Activated T-cell treated with anti-CD3 and anti-CD28 coated beads, Interleukin-2, amount 50 U/mL, for 48 hours (primary cell): ENCODE data around the gene ARHGDIG.
"Not testable (repeated sequence)": the region's sequence is repeated elsewhere in the genome, so short reads cannot be mapped to it uniquely, and the experiment has no call there.

Experiments
- DNase-seq, 2 experiments: peaks; one replicate each; pipeline ENCODE4 v3.0.0-alpha.2; 2020

The ARHGDIG gene

DNA sequence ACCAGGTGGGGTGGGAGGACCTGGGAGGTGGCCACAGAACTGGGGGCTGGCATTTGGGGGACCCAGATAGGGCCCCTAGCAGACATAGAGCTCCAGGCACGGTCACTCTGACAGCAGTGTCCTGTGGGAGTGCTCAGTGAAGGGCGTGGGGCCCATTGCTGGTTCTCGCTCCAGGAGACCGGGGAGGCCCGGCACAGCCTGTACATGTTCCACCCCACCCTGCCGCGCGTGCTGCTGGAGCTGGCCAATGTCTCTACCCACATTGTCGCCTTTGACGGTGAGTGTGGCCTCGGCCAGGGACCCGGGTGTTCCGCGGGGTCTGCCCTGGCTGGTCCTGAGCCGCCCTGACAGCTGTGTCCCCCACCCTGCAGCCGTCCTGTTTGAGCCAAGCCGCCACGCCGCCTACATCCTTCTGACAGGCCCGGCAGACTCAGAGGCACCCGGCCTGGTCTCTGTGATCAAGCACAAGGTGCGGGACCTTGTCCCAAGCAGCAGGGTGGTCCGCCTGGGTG is 15.9 kb upstream of the ARHGDIG start:
- no peak for DNase-seq

DNA sequence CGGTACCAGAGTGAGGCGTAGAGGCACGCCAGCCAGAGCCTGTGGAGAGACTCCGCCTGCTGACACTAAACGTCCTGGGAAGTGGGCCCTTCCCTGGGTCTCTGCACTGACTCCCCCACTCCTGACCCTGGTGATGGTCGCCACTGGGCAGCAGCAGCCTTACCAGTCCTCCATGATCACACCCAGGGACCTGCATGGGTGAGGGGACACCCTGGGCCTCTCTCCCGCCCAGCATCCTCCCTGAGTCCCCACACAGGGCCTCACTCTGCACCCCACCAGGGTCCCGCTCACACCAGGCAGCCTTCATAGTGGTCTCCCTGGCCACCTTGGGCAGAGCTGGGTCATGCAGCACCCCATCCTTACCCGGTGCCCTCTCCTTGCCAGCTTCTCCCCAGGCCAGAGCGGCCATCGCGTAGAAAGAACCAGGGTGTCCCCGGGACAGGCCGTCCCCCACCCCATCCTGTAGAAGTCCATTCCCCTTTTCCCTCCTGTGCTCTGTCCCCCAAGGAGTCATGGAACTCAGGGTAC is 15.3 kb upstream of the ARHGDIG start:
- DNase-seq, result no peak

DNA sequence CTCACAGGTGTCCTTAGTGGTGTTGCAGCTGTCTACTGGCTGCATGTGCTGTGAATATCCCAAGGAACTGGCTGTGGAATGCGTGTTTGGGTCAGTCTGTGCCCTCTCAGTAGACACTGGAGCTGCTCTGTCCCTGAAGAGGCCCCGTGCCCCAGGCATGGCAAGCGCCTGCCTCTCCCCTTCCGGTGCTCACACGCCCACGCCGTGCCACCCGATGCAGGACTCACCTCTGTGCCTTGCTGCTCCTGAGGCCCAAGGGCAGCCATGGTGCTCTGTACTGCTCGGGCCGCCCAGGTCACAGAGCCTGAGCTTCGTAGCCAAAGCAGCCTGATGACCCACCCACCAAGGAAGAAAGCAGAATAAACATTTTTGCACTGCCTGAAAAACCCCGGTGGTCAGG is 14.7 kb upstream of the ARHGDIG start:
- DNase-seq, result no peak

DNA sequence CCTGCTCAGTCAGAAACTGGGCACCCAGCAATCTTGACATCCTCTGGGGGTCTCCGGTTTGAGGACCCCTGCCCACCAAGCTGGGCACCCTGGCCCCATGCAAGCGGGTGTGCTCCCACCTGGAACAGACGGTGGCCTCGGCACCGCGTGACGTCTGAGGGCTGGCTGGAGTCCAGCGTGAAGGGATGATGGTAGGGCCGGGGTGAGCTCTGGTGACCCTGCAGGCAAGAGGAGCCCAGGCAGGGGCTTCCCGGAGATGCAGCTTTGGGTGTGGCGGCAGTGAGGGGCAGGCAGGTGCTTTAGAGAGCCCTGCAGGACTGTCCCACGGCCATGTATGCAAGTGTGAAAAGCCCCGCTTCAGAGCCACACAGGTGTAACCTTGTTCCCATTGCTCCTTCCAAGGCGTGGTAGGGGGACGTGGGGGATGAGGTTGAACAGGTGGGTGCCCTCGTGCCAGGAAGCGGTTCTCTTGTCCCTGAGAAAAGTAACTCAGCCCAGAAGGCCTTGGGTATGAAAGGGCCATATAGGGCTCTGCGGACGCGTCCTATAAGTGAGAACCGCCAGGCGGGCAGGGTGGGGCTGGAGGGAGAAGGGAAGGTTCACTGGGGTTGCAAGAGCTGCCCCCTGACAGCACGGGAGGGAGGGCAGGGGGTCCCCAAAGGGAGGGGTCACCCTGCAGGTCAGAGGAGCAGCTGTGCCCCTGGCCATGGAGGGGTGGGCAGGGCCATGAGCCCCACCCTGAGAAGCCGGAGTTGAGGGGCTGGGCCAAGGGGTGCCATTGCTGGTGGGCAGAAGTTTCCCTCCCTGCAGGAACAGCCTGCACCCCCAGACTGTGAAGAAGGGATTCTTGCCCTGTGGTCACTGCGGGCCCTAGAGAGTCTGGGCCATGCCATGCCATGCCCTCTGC is 13.9 kb upstream of the ARHGDIG start:
- DNase-seq, result no peak

DNA sequence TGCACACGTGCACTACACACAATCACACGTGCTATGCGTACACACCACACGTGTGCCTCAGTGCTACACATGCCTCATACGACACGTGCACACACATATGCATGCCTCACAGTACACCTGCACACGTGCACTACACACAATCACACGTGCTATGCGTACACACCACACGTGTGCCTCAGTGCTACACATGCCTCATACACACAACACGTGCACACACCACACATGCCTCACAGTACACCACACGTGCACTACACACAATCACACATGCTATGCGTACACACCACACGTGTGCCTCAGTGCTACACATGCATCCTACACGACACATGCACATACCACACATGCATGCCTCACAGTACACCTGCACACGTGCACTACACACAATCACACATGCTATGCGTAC is 12.8 kb upstream of the ARHGDIG start:
- DNase-seq, result not testable (repeated sequence)

DNA sequence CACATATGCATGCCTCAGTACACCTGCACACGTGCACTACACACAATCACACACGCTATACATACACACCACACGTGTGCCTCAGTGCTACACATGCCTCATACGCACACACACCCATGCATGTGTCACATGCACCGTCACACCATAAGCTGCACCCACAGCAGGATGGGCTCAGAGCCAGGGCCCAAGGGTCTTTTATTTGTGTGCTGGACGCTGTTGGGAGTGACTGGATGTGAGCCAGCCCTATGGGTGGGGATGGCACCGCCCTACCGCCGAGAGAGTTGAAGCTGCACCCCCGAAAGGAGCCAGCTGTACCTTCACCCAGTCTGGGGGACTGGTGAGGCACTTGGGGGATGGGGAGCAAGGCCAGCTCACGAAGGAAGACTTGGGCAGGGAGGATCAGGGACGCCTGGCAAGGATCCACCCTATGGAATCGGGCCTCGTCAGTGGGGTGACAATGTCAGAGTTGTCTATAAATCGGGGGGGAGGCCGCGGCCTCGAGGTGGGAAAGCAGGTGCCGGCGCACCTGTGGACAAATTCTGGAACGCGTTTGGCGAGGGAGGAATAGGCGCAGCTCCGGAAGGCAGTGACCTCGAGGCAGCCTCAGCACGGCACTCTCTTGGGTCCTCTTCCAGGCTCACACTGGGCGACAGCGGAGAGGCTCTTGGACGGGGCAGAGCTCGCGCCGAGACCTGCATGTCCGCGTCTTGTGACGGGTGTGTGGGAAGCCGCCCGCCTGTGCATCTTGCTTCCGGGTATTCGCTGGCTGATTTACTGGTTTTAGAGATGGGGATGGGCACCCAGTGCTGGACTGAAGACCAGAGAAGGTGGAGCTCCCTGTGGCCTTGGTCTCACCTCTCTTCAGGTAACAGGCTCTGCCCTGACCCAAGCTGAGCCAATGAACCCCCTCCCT is 12.0 kb upstream of the ARHGDIG start:
- DNase-seq, result no peak

DNA sequence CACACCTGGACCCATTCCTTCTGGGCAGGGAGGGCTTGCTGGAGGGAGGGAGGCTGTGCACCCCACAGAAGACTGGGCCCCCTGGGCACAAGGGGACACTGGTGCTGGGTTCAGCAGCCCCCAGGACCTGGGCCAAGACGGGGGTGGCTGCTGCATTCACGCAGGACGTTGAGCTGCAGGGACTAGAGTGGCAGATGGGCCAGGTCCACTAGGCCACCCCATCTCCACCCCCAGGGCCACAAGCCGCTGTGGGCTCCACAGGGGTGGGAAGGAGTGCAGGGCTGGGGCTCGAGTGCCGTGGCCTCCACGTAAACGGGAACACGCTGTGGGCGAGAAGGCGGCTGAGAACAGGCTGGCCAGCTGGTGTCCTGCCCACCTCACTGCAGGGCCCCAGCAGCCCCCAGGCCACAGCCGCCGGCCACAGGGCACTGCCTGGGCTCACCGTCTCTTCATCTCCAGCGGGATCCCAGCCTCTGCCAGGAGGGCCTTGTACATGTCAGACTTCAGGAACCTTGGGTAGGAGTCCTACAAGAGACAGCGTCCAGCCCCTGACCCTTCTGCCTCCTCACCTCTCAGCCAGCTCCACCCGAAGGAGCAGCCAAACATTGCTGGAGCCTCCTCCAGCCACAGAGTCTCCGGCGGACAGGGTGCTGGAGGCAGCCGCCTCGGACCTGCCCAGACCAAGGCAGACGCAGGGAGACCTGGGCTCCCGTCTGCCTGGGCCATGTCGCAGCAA is 11.2 kb upstream of the ARHGDIG start:
- DNase-seq, result no peak

DNA sequence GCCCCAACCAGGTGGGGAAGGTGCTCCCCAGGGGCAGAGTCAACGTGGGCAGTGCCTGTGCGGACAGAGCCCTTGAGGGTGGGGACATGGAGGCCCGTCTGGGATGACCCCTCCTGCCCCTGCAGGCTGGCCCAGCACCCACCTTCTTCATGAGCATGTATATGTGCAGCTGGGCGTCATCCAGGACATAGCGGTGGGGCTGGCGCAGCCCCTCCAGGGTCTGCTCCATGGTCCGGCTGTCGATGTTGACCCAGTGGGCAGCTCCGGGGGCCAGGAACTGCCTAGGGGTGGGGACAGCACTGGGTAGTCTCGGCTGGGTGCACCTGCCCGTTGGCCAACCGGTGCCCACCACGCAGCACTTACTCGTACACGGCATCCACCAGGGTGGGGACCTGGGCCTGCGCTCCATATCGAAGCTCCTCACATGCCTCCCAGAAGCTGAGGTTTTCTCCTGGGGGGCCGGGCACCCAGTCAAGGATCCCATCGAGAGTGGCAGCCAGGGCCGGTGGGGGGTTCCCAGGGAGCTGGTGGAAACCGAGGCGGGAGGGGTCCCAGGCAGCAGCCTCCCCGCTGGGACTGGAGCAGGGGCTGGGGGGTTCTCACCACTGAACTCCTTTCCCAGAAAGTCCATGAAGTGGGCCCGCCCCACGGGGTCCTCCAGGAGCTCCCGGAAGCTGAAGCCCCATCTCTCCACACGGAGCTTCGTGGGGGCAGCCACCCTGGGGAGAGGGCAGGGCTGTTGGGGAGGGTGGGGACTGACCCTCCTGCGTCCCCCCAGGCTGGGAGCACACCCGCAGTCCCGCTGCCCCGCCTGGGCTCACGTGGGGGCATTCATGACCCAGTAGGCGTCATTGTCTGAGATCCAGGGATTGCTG is 9.8 kb upstream of the ARHGDIG start:
- DNase-seq, result no peak

DNA sequence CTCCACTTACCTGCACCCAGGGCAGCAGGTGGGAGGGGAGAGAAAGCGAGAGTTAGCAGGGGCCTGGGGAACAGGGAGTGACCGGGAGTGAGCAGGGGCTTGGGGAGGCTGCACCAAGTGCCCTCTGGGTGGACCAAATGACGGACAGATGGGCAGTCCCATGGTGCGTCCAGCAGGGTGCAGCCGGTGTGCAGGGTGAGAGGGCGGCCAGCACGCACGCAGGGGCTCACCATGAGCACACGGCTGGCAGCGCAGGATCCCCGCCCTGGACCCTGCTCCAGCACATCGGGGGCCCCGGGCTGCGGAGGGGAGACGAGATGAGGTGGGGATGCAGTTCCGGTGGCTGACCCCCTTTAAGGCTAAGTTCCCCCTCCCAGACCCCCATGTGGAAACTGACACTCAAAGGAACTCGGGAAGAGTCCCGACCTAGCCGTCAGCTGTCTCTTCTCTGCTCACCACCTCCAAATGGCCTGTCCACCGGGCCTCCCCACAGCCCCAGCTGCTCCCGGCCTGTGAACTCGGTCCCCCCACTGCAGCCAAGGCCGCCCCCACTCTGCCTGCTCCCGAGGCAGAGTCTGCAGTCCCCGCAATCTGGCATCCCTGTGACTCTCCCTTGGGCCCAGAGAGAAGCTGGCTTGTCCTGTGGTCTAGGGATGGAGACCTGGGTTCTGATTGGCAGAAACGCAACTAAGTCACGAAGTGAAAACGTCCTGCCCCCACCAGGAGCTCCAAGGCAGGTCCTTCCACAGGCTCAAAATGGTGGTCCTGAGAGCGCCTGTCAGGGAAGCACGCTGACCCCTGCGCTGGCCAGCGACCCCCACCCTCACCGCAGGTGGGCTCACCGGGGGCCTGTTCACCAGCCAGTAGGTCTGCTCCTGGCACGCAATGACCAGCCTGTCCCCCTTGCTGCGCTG is 7.5 kb upstream of the ARHGDIG start:
- no peak for DNase-seq

DNA sequence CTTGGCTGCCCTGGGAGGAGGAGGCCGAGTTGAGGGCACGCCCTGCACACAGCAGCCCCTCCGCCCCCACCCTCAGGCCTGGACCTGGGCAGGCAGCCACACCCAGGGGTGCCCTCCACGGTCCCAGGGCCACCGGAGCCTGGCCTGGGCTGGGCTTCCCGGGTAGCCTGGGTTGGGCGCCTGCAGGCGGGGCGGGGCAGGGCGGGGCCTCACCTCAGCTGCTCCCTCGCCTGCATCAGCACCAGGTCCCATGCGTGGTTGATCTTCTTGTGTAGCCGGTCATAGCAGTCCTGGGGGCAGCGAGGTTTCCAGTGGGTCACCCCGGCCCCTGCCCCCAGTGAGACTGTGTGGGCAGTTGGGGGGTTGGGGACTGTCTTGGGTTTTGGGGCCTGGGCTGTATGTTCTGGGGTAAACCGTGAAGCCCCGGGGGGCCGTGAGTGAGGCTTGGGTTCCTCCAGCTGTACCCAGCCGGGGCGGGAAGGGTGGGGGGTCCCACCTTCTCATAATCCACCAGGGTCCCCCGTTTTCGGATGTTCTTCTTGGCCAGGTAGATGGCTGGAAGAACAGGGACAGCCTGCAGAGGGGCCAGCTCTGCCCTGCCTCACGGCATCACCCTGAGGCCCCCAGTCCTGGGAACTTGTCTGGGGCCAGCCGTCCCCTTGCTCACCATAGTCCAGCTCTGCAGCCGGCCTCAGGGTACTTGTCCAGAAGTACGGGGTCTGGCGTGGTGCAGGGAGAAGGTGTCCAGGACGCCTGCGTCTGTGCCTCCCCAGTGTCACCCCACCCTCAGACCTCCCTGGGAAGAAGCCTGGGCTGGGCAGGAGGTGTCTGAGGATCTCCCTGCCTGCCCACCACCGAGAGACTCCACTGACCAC is 6.6 kb upstream of the ARHGDIG start:
- DNase-seq, result no peak

DNA sequence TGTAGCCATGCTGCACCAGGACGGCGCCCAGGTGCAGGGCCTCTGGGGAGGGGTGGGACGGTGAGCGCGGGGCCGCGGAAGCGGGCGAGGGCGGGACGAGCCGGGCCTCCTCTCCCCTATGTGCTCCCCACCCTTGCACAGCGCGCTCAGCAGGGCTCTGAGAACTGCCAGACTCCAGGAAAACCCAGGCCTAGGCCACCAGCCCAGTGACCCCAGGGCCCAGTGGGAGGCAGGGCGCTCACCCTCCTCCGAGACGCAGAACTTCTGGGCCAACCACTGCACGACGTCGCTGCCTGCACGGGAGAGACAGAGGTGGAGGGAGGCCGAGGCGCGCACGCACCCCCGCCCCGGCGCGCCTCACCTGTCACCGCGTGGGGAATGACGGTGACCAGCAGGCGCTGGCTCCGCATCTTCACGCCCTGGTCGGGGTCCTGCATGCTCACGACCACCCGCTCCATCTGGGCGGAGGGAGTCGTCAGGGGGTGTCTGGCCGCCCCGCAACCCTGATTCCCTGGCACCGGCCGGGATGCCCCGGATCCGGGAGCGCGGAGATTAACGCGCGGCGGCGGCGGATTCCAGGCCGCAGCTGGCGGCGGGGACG is 5.2 kb upstream of the ARHGDIG start:
- DNase-seq, result peak; percentile 36 to 46

DNA sequence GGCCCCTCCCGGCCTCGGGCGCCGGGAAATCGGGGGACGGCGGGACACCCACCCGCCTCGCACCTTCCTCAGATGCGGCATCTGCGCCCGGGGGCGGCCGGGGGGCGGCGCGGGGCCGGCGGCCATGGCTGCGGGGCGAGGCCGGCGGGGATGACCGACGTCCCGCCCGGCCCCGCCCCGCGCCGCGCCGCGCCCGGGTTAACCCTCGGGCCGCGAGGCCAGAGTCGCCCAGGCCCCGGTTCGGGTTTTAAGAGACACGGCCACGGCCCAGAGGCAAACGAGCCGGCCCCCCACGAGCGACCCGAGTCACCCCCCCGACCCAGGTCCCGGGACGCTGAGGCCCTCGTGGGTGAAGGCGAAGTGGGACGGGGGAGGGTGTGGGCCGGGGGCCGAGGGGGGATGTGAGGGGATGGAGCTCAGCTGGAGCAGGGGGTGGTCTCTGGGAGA is 4.6 kb upstream of the ARHGDIG start, which contains the start of gene RGS11:
RGS11 (minus strand) TSS at position 159 of the 447 bp plus-strand sequence; CDS start at position 126, 33 bp downstream.
- no peak for DNase-seq

DNA sequence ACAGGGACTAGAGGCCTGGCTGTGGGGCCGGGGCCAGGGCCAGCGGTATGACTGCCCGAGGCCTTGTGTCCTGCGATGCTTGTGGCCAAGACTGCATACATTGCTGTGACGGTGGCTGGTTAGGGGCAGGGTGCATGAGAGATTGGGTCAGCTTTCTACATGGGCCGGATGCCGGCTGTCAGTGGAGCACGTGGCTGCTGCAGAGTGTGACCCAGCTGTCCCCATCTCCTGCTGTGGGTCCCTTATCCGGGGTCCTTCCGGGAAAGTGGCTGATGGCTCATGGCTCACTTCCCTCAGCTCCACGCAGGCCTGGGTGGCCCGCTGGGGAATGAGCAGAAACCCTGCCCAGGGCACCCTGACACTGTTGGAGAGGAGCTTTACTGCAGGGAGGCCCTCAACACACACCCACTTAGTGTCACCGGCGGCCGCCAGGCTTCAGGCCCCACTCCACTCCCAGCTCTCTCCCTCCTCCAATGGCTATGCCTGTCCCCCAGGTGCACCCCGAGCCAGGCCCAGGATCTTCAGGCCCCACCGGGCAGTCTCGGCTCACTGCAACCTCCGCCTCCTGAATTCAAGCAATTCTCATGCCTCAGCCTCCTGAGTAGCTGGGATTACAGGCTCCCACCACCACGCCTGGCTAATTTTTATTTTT is 3.8 kb upstream of the ARHGDIG start:
- no peak for DNase-seq

DNA sequence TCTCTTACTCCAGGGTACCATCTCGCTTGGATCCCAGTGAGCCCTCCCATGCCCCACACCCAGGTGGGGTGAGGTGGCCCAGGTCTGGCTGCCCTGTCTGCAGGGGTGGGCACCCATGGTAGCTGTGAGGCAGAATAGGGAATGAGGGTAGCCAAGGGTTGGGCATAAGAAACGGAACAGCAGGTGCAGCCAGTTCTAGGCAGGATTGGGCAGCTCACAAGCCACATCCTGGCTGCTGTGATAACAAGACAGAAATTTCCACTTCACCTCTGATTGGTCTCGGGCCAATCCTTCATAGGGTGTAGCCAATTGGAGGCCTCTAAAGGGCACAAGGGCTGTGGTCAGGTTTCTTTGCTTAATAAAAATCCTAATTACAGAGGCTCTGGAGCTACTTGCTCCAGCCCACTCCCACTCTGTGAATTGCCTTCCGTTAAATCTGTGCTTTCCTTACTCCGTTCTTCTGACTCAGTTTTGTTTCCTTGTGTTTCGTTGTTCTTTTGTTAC is 1.5 kb upstream of the ARHGDIG start:
- DNase-seq, result peak in 1 of 2 experiments; percentile 34

DNA sequence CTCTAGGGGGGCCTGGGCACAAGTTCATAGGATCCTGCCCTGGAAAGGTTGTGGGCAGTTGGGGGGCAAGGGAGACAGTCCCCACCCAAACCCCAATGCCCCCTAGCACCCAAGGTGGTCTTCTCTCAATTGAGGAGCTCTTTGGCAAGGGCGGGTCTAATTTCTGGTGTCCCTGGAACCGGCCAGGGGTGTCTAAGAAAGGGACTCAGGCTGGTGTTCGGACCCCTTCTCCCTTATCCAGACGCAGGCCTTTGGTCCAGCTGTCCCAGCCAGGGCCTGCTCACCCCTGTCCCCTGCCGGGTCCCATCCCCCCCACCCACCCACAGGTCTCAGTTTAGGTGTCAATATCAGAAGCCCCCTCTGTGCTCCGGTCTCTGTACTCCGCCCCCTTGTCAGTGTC is 860 bp upstream of the ARHGDIG start:
- DNase-seq, result no peak

DNA sequence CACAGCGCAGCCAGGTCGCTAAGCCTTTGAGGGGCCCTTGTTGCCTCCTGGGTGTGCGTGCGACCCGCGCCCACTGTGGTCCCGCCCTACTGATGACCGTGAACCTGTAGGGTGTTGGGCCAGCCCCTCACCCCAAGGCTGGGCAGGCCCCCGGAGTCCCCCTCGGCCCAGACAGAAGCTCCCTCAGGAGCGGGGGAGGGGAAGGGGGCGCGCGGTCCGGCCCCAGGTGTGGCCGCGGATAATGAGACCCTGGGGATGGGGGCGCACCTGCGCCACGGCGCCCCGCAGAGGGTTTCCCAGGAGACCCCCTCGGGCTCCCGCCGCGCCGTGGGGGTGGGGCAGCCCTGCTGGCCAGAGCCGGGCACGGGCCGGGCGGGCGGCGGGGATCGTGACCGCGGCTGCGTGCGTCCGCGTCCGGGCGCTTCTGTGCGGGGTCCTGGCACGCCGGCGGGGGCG is 358 bp upstream of the ARHGDIG start:
- DNase-seq, result no peak

DNA sequence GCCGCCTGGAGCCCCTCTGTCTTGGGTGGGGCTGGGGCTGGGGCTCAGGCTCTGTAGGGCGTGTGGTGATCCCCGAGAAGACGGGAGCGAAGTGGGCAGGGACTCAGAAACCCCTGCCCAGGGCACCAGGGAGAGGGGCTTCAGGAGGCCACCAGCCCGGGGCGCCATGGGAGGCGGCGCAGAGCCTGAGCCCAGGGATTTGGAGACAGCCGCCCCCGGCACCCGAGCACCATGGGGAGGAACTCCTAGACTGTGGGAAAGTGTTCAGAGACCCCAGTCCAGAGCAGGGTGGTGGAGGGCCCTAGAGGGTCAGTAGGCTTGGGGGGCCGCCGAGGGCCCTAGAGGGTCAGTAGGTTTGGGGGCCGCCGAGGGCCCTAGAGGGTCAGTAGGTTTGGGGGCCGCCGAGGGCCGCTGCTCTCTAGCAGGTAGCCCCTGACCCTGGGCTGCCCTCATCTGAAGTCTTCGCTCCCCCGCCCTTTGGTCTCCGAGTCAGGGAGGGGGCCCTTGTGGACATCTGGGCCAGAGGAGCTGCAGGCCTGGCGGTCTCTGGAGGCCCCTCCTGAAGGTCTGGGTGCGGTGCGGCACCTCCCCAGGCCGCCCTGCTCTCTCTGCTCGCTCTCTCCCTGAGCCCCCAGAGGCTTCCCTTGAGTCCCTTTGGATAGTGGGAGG is 734 bp downstream of the ARHGDIG start:
- DNase-seq, result no peak
